ENCODE results near the gene TK2. TPM values are rescaled to one million over a fixed set of nuclear protein-coding genes. Genes with fewer than 3 reads are reported as not detected.
"Not testable (repeated sequence)": the region's sequence is repeated elsewhere in the genome, so short reads cannot be mapped to it uniquely, and the experiment has no call there.

TK2 gene
- total RNA-seq, 2 donors from 2014 or later: 23.1 to 26.0 TPM

DNA sequence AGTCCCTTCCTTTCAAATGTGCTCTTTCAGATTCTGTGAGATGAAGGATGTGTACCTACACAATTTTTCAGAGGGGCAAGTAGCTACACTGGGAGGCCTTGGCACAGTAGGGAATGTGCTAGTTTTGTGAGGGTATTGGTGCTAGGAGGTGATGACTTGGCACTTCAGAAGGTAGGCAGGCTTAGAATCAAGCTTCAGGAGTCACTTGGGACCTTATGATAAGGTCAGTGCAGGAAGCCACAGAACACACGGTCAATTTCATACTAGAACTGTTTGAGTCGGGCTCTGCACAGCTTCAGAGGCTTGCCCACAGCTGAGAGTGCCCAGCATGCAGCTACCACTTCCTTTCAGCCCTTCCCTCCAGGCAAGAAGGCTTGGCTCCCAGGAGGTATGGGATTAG is 22.4 kb upstream of the TK2 start:
- WGBS, 2 donors: 65 to 67% methylated on average over 2 of the region's 2 CpGs
- H3K27me3 ChIP-seq: no peaks in the 10 kb centered on the region
- H3K27ac ChIP-seq: no peak overlapping the region
- DNase-seq (no peak), ATAC-seq (no peak)
- TF ChIP-seq, protein P1, sequence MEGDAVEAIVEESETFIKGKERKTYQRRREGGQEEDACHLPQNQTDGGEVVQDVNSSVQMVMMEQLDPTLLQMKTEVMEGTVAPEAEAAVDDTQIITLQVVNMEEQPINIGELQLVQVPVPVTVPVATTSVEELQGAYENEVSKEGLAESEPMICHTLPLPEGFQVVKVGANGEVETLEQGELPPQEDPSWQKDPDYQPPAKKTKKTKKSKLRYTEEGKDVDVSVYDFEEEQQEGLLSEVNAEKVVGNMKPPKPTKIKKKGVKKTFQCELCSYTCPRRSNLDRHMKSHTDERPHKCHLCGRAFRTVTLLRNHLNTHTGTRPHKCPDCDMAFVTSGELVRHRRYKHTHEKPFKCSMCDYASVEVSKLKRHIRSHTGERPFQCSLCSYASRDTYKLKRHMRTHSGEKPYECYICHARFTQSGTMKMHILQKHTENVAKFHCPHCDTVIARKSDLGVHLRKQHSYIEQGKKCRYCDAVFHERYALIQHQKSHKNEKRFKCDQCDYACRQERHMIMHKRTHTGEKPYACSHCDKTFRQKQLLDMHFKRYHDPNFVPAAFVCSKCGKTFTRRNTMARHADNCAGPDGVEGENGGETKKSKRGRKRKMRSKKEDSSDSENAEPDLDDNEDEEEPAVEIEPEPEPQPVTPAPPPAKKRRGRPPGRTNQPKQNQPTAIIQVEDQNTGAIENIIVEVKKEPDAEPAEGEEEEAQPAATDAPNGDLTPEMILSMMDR (IDR thresholded peaks at IDR 0.05): no peak
- TF ChIP-seq POLR2A (IDR thresholded peaks at IDR 0.05): no peak
- no peak overlapping the region for H3K4me3 ChIP-seq
- no peaks in the 10 kb centered on the region for H3K36me3 ChIP-seq (replicated peaks in 1 of 2; ENCODE audit: insufficient read depth in 1 of 2, low read depth in 2 of 2)
- H3K4me1 ChIP-seq: no peaks in the 10 kb centered on the region
- intact Hi-C loops (cut with DNase I): no loop called here
- H3K9me3 ChIP-seq: no peaks in the 10 kb centered on the region

DNA sequence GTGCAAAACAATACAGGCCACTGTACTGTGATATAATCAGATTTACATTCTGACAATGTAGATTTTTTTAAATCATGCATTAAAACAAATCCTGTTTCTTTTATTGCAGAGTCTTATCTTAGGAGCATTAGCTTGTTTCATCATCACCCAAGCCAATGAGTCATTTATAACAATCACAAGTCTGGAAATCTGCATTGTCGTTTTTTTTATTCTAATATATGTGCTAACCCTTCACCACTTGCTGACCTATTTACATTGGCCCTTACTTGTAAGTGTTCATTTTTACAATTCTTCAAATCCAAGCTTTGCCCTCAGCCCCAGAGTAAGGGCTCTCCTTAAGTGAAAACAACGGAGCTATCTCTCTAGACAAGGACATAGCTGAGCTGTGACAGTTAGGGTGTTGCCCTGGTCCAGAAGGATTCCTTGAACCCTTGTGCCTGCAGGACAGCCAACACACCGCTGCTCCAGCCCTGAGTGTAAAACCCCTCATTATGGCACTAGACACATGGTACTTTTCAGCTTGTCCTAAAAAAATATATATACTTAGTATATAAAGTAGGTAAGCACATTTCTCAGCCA is 20.0 kb upstream of the TK2 start:
- ATAC-seq (no peak), DNase-seq (no peak)
- WGBS, 2 donors: 62 to 63% methylated on average over 3 of the region's 3 CpGs
- H3K27me3 ChIP-seq: no peaks in the 10 kb centered on the region
- intact Hi-C loops (cut with DNase I): no loop called here
- H3K27ac ChIP-seq: no peak overlapping the region
- peaks cover 0 to 2% of the 10 kb centered on the region in 2 donors for H3K36me3 ChIP-seq (replicated peaks in 1 of 2; ENCODE audit: insufficient read depth in 1 of 2, low read depth in 2 of 2)
- no peak for TF ChIP-seq POLR2A (IDR thresholded peaks at IDR 0.05)
- TF ChIP-seq, protein P1 (IDR thresholded peaks at IDR 0.05): no peak
- H3K4me3 ChIP-seq: no peak overlapping the region
- H3K9me3 ChIP-seq: no peaks in the 10 kb centered on the region
- no peaks in the 10 kb centered on the region for H3K4me1 ChIP-seq

DNA sequence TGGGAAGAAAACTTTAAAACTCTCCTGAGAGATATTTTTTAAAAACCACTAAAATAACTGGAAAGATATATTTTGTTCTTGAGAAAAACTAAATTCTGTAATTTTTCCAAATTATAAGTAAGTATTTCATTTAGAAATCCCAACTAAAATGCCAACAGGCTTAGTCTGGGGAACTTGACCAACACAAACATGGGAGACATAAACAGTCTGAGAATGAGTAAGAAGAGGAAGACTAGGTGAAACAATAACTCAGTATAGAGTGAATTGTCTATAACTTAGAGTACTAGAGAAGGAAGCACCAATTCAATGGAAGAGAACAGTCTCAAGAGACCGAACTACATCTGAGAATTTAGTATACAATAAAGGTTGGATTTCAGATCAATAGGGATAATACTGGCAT is 19.2 kb upstream of the TK2 start:
- TF ChIP-seq POLR2A (IDR thresholded peaks at IDR 0.05): no peak
- TF ChIP-seq, protein P1 (IDR thresholded peaks at IDR 0.05): no peak
- no peaks in the 10 kb centered on the region for H3K9me3 ChIP-seq
- H3K4me3 ChIP-seq: no peak overlapping the region
- H3K27ac ChIP-seq: no peak overlapping the region
- DNase-seq (no peak), ATAC-seq (no peak)
- H3K36me3 ChIP-seq (replicated peaks in 1 of 2; ENCODE audit: insufficient read depth in 1 of 2, low read depth in 2 of 2): peaks cover 0 to 5% of the 10 kb centered on the region in 2 donors
- intact Hi-C loops (cut with DNase I): no loop called here
- no peaks in the 10 kb centered on the region for H3K27me3 ChIP-seq
- no peaks in the 10 kb centered on the region for H3K4me1 ChIP-seq
- 97 to 100% methylated on average over 1 of the region's 1 CpG for WGBS, 2 donors

DNA sequence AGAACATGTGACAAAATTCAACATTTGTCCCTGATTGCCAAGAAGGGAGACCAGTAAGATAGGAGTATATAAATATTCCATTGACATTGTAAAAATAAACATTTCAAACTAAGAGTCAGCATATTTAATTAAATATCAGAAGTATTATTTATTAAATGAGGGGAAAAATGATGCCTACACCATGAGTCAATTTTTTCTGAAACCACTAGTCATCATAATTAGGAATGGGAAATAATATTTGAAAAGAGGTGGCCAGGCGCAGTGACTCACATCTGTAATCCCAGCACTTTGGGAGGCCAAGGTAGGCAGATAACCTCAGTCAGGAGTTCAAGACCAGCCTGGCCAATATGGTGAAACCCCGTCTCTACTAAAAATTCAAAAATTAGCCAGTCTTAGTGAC is 18.4 kb upstream of the TK2 start:
- TF ChIP-seq POLR2A (IDR thresholded peaks at IDR 0.05): no peak
- TF ChIP-seq, protein P1 (IDR thresholded peaks at IDR 0.05): no peak
- WGBS, 2 donors: 81 to 84% methylated on average over 2 of the region's 2 CpGs
- DNase-seq (no peak), ATAC-seq (no peak)
- no peak overlapping the region for H3K4me3 ChIP-seq
- no peak overlapping the region for H3K27ac ChIP-seq
- H3K36me3 ChIP-seq (replicated peaks in 1 of 2; ENCODE audit: insufficient read depth in 1 of 2, low read depth in 2 of 2): peaks cover 0 to 5% of the 10 kb centered on the region in 2 donors
- H3K4me1 ChIP-seq: no peaks in the 10 kb centered on the region
- intact Hi-C loops (cut with DNase I): no loop called here
- no peaks in the 10 kb centered on the region for H3K27me3 ChIP-seq
- H3K9me3 ChIP-seq: no peaks in the 10 kb centered on the region

DNA sequence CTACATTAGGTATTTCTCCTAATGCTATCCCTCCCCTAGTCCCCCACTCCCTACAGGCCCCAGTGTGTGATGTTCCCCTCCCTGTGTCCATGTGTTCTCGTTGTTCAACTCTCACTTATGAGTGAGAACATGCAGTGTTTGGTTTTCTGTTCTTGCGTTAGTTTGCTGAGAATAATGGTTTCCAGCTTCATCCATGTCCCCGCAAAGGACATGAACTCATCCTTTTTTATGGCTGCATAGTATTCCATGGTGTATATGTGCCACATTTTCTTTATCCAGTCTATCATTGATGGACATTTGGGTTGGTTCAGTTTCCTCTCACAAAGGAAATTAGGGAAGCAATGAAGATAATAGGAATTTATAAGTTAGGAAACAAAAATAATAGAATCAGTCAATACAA is 17.3 kb upstream of the TK2 start:
- H3K27me3 ChIP-seq; H3K4me1 ChIP-seq; ATAC-seq; DNase-seq; H3K36me3 ChIP-seq (replicated peaks in 1 of 2; ENCODE audit: insufficient read depth in 1 of 2, low read depth in 2 of 2); H3K27ac ChIP-seq; intact Hi-C loops (cut with DNase I); H3K4me3 ChIP-seq; H3K9me3 ChIP-seq: not testable (repeated sequence)
- 97 to 99% methylated on average over 3 of the region's 3 CpGs for WGBS, 2 donors
